CD4-positive, alpha-beta T cell (primary cell): ENCODE results near the gene MGAT5. TPM values are rescaled to one million over a fixed set of nuclear protein-coding genes. Genes with fewer than 3 reads are reported as not detected.

ENCODE experiments used
- ATAC-seq: fragments of 200-7000 bp; cut with Tn5 transposase; one replicate; pipeline ENCODE4 v1.10.0; 2022; ENCODE audit warnings: mild to moderate bottlenecking; ENCODE audit not compliant: poor library complexity
- CTCF ChIA-PET: fragments of 350-600 bp; sonication (Branson Sonifier 250); formaldehyde crosslinking; loops from one replicate; lab custom pipeline; 2021; ENCODE audit warnings: antibody characterized with exemption, inconsistent platforms; lab: Charles Lee
- POLR2A ChIA-PET: fragments of 350-600 bp; sonication (Branson Sonifier 250); formaldehyde crosslinking; loops from one replicate; lab custom pipeline; 2021; ENCODE audit warnings: antibody characterized with exemption, inconsistent platforms; lab: Charles Lee
- DNase-seq, 14 experiments: peaks; one replicate each; pipeline ENCODE4 v3.0.0-alpha.2; 2013 to 2020; ENCODE audit warnings: mixed read lengths in 2 of 14
- H3K27ac ChIP-seq, 2 donors: one replicate each; pipeline versions ENCODE4 v1.5.1 to v1.7.0; 2013; ENCODE audit warnings: low read length in 2 of 2, low read depth in 1 of 2, mild to moderate bottlenecking in 1 of 2
- H3K27me3 ChIP-seq, 2 experiments: 1 replicate in 1 of 2; 2 replicates in 1 of 2; pipeline versions ENCODE4 v1.6.1 to v1.7.0; 2013; ENCODE audit warnings: low read length in 2 of 2, control low read depth in 1 of 2, mild to moderate bottlenecking in 1 of 2, moderate library complexity in 1 of 2; ENCODE audit not compliant: insufficient read depth in 2 of 2, control insufficient read depth in 1 of 2
- H3K36me3 ChIP-seq: one replicate; pipeline ENCODE4 v1.6.1; 2013; ENCODE audit warnings: low read length, control low read depth; ENCODE audit not compliant: insufficient read depth
- H3K4me1 ChIP-seq: one replicate; pipeline ENCODE4 v1.6.1; 2013; ENCODE audit warnings: low read length, control low read depth; ENCODE audit not compliant: insufficient read depth
- H3K4me3 ChIP-seq: one replicate; pipeline ENCODE4 v1.5.1; 2013; ENCODE audit warnings: mild to moderate bottlenecking, low read length, moderate library complexity
- H3K9me3 ChIP-seq, 2 experiments: 1 replicate in 1 of 2; 2 replicates in 1 of 2; pipeline versions ENCODE4 v1.6.1 to v1.7.0; 2013; ENCODE audit warnings: low read length in 2 of 2, mild to moderate bottlenecking in 2 of 2, control low read depth in 1 of 2, moderate library complexity in 1 of 2; ENCODE audit not compliant: control insufficient read depth in 1 of 2, insufficient read depth in 1 of 2
- H3K27ac Mint-ChIP-seq: one replicate; pipeline ENCODE4 v1.8.0; 2020; ENCODE audit warnings: mixed read lengths
- H3K27me3 Mint-ChIP-seq: one replicate; pipeline ENCODE4 v1.8.0; 2021; ENCODE audit warnings: mixed read lengths
- H3K36me3 Mint-ChIP-seq: one replicate; pipeline ENCODE4 v1.8.0; 2021; ENCODE audit warnings: low read depth, mixed read lengths
- H3K4me1 Mint-ChIP-seq: one replicate; pipeline ENCODE4 v1.8.0; 2021; ENCODE audit warnings: low read depth, mixed read lengths
- H3K4me3 Mint-ChIP-seq: one replicate; pipeline ENCODE4 v1.8.0; 2020; ENCODE audit warnings: mild to moderate bottlenecking, mixed read lengths
- H3K9me3 Mint-ChIP-seq: one replicate; pipeline ENCODE4 v1.8.0; 2020; ENCODE audit warnings: mixed read lengths
- CTCF ChIP-seq: fragments of 200-600 bp; IDR thresholded peaks from one replicate; pipeline ENCODE4 v1.8.0; 2022; ENCODE audit warnings: antibody characterized with exemption, mild to moderate bottlenecking
- intact Hi-C, 2 experiments: fragments of 100-400 bp; cut with DNase I in 1 of 2; cut with micrococcal nuclease in 1 of 2; formaldehyde crosslinking; loops; one replicate each; pipeline versions ENCODE4 v1.15.1 to v1.9.0; 2023 to 2025; cut with DNase I, micrococcal nuclease
- total RNA-seq, 174 experiments: library from RNA in 2 of 174; stranded (reverse) in 2 of 174; gene quantifications; one replicate each; pipeline ENCODE4 v1.2.3 and lab custom pipeline; 2021 to 2026

MGAT5 gene
- total RNA-seq, 2 experiments from 2014 or later: 77.5 to 77.8 TPM

- Mint-ChIP-seq H3K36me3 (peaks cover 7% of the 10 kb centered on the region), H3K27me3 (no peaks in the 10 kb centered on the region), H3K4me1 (peaks cover 81% of the 10 kb centered on the region), H3K9me3 (no peaks in the 10 kb centered on the region), H3K27ac (peak overlapping the region; percentile 91), H3K4me3 (peak overlapping the region; percentile 36)
- CTCF ChIA-PET: interaction anchor here (1.2 to 2.4 kb wide), 3 partner anchors 16 to 143 kb away, joined by 3 to 9 read pairs (median 7); no protein-coding TSS in a partner anchor
- intact Hi-C loops: no loop called here
- H3K4me3 ChIP-seq: no peak overlapping the region
- H3K9me3 ChIP-seq: no peaks in the 10 kb centered on the region
- no peaks in the 10 kb centered on the region for H3K27me3 ChIP-seq
- H3K4me1 ChIP-seq: peaks cover 62% of the 10 kb centered on the region
- POLR2A ChIA-PET: interaction anchor here (0.7 to 1.7 kb wide), 9 partner anchors 8 to 142 kb away, joined by 3 to 5 read pairs (median 4); partner anchors contain the start of gene MGAT5
- H3K27ac ChIP-seq: no peak overlapping the region
- no peak for ATAC-seq
- no peak for DNase-seq
- peaks cover 3% of the 10 kb centered on the region for H3K36me3 ChIP-seq
- no peak for TF ChIP-seq CTCF
Measured at GRCh38 chr2:134261398-134262131, 7.7 kb downstream of the MGAT5 start.

GRCh38 chr2:134262684-134263083, 8.8 kb downstream of the MGAT5 start:
- Mint-ChIP-seq H3K4me1 (peaks cover 81% of the 10 kb centered on the region), H3K27me3 (no peaks in the 10 kb centered on the region), H3K27ac (peak overlapping the region; percentile 91), H3K4me3 (peak overlapping the region; percentile 40), H3K36me3 (peaks cover 11% of the 10 kb centered on the region), H3K9me3 (no peaks in the 10 kb centered on the region)
- no peak for TF ChIP-seq CTCF
- no peak overlapping the region for H3K4me3 ChIP-seq
- ATAC-seq (no peak), DNase-seq (no peak)
- H3K36me3 ChIP-seq: peaks cover 3% of the 10 kb centered on the region
- H3K9me3 ChIP-seq: no peaks in the 10 kb centered on the region
- POLR2A ChIA-PET: interaction anchor here (1.0 to 1.6 kb wide), 4 partner anchors 9 to 16 kb away, joined by 3 to 5 read pairs (median 4); partner anchors contain the start of gene MGAT5
- no peak overlapping the region for H3K27ac ChIP-seq
- H3K4me1 ChIP-seq: peaks cover 51% of the 10 kb centered on the region
- intact Hi-C loops: no loop called here
- H3K27me3 ChIP-seq: no peaks in the 10 kb centered on the region
- CTCF ChIA-PET: interaction anchor here (0.6 to 2.4 kb wide), 3 partner anchors 17 to 153 kb away, joined by 3 to 9 read pairs (median 7); no protein-coding TSS in a partner anchor

- Mint-ChIP-seq H3K36me3 (peaks cover 57% of the 10 kb centered on the region), H3K4me1 (peaks cover 73% of the 10 kb centered on the region), H3K9me3 (no peaks in the 10 kb centered on the region), H3K4me3 (no peak overlapping the region), H3K27ac (no peak overlapping the region), H3K27me3 (no peaks in the 10 kb centered on the region)
- CTCF ChIA-PET: no interaction called here
- Histone ChIP-seq H3K27me3 (no peaks in the 10 kb centered on the region), H3K27ac (no peak overlapping the region), H3K36me3 (peaks cover 23% of the 10 kb centered on the region), H3K9me3 (no peaks in the 10 kb centered on the region), H3K4me3 (no peak overlapping the region), H3K4me1 (peaks cover 13% of the 10 kb centered on the region)
- ATAC-seq (no peak), DNase-seq (no peak)
- intact Hi-C loops: no loop called here
- POLR2A ChIA-PET: interaction anchor here (0.7 kb wide), 1 partner anchor 211 kb away, joined by 3 read pairs; no protein-coding TSS in a partner anchor
- TF ChIP-seq CTCF: no peak
Measured at GRCh38 chr2:134268265-134268664, 14.4 kb downstream of the MGAT5 start.
